Natural killer cell treated with Interleukin-12 subunit alpha and Interleukin-12 subunit beta and Interleukin-15 and Interleukin-18, amount 100 ng/mL, for 72 hours (primary cell): Measurements from ENCODE around the gene NFATC2. TPM values are rescaled to one million over a fixed set of nuclear protein-coding genes. Genes with fewer than 3 reads are reported as not detected.
"Not testable (repeated sequence)": the region's sequence is repeated elsewhere in the genome, so short reads cannot be mapped to it uniquely, and the experiment has no call there.

Experiments
- ATAC-seq, 2 donors: fragments of 150-1000 bp; cut with Tn5 transposase in 1 of 2; sonication (Bioruptor Pico), chemical (Tn5 transposase) in 1 of 2; 2 replicates each; pipeline ENCODE4 v1.10.0; 2021
- DNase-seq: peaks from one replicate; pipeline ENCODE4 v3.0.0; 2022; ENCODE audit warnings: low spot score
- H3K27ac Mint-ChIP-seq, 2 donors: 1 replicate in 1 of 2; 2 replicates in 1 of 2; pipeline ENCODE4 v1.8.0; 2022; ENCODE audit warnings: mixed read lengths in 2 of 2, mild to moderate bottlenecking in 1 of 2, moderate library complexity in 1 of 2
- H3K27me3 Mint-ChIP-seq, 2 donors: 1 replicate in 1 of 2; 2 replicates in 1 of 2; pipeline ENCODE4 v1.8.0; 2022; ENCODE audit warnings: mixed read lengths in 2 of 2
- H3K36me3 Mint-ChIP-seq: one replicate; pipeline ENCODE4 v1.8.0; 2022; ENCODE audit warnings: mixed read lengths
- H3K4me1 Mint-ChIP-seq, 2 donors: 1 replicate in 1 of 2; 2 replicates in 1 of 2; pipeline ENCODE4 v1.8.0; 2022; ENCODE audit warnings: low read depth in 2 of 2, mixed read lengths in 2 of 2, mild to moderate bottlenecking in 1 of 2
- H3K4me3 Mint-ChIP-seq: one replicate; pipeline ENCODE4 v1.8.0; 2022; ENCODE audit warnings: mixed read lengths
- H3K9me3 Mint-ChIP-seq: 2 replicates; pipeline ENCODE4 v1.8.0; 2022; ENCODE audit warnings: mixed read lengths
- total RNA-seq, 2 donors: library from RNA; stranded (reverse); gene quantifications; one replicate each; pipeline ENCODE4 v1.2.3, GENCODE V29; 2022

Gene NFATC2
- total RNA-seq, 2 donors from 2014 or later: 83.3 to 97.1 TPM

DNA sequence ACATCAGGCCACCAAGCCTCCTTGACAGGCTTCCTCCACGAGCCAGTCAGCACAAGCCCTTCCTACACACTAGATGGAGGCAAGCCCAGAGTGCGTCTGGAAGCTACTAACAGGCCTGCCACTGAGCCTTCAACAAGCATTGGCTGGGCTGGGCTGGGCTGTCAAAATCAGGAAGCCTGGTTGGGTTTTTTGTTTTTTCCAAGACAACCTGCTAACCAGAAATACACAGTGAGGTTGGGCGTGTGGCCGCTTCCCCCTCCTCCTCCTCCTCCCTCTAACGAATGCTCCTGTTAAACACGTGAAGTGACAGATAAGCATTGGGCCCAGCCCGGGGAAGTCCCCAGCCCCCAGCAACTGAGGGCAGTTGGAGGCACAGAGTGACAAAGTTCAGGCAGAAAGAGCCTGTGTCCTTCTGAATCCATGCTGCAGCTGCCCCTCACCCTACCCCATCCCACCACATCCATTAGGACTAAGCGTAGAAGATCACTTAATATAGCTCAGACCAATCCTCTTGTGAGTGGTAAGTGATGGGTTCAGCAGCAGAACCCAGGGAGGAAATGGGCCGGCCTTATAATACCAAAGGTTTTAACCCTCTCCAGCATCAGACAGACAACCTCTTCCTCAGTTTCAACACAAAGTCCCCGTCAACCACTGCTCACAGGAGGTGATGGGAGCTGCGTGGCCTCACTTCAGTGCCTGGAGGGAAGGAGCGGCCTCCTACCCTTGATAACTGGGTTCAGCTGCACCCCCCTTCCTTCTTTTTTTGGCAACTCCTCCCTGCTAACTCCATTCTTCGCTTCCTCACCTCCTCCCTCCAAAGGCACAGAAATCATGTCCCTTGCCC, 1.1 kb downstream of the NFATC2 start:
- H3K4me1 Mint-ChIP-seq: peaks cover 60 to 71% of the 10 kb centered on the region in 2 donors
- H3K27ac Mint-ChIP-seq: peak overlapping the region; percentile 92 to 95
- peaks cover 5% of the 10 kb centered on the region for H3K9me3 Mint-ChIP-seq
- H3K4me3 Mint-ChIP-seq: peak overlapping the region; percentile 98
- peaks cover 10% of the 10 kb centered on the region for H3K36me3 Mint-ChIP-seq
- DNase-seq (peak; percentile 88), ATAC-seq (peak; percentile 83 to 84)
- H3K27me3 Mint-ChIP-seq: peaks cover 0 to 8% of the 10 kb centered on the region in 2 donors

DNA sequence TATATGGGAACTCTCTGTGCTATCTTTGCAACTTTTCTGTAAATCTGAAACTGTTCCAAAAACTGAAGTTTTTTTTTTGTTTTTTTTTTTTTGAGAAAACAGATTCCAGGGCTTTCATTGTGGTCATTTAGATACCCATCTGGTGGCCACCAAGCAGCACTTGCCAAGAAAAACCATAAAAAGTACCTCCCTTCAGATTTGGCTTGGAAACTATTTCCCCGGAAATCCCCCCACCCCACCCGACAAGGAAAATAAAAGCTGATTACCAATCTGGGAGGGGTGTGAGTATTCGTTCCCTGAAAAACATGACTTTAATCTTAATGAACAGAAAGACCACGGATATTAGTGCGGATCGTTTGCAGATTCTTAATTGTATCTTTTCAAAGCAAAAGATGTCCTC, 1.9 kb downstream of the NFATC2 start:
- Mint-ChIP-seq H3K4me1 (peaks cover 67 to 75% of the 10 kb centered on the region in 2 donors), H3K27ac (peak overlapping the region; percentile 92 to 95), H3K27me3 (peaks cover 0 to 6% of the 10 kb centered on the region in 2 donors), H3K36me3 (peaks cover 10% of the 10 kb centered on the region), H3K4me3 (peak overlapping the region; percentile 98), H3K9me3 (peaks cover 4% of the 10 kb centered on the region)
- ATAC-seq (no peak), DNase-seq (no peak)

DNA sequence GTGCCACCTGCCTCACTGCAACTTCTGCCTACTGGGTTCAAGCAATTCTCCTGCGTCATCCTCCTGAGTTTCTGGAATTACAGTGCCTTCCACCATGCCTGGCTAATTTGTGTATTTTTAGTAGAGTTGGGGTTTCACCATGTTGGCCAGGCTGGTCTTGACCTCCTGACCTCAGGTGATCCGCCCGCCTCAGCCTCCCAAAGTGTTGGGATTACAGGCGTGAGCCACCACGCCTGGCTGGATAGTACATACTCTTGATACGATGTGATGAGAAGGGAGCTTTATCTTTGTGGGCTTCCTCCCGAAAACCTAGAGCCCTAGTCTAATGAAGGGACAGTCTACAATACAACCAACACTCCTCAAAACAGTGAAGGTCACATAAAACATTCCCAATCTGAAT, 2.4 kb downstream of the NFATC2 start:
- Mint-ChIP-seq H3K4me1 (peaks cover 69 to 75% of the 10 kb centered on the region in 2 donors), H3K27ac (peak overlapping the region; percentile 92 to 95), H3K4me3 (peak overlapping the region; percentile 98)

DNA sequence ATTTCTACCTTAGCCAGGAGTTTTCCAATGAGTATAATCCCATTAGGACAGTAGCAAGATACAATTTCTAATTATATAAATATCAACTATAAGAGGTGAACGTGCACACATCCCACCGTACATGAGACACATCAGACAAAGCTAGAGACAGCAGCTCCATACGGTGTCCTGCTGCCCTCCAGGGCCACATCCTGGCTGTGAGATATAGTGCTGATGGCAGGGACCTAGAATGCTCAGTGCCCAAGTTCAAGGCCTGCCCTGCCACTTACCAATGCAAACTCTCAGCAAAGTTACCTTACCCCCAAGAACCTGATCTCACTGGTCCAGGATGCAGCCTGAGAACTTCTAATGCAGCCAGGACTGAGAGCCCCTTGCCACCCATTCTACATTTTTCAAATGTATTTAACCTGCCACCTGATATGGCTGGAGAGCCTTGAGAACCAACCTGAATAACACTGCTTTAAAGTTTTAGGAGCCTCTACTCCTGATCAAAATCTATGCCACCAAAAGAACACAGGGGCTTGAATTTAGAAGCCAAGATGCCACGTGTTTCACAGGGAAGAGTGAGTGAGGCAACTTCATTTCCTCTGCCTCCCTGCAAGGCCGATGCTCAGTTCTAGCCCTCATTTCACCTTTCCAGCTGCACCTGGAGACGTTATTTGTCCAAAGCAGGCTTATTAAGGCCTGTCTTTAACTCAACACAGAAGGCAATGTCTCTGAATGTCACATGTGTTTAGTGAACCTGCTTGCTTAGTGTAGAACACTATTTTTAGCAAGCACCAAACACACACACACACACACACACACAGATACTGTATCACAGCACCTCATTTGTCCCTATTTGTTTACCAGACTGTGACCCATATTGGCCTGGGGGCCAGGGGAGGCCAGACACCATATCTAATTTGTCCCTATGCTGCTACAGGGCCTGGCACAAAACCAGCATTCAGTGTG, 6.1 kb downstream of the NFATC2 start:
- ATAC-seq: no peak
- no peak for DNase-seq
- Mint-ChIP-seq H3K4me1 (peaks cover 82 to 94% of the 10 kb centered on the region in 2 donors), H3K36me3 (peaks cover 10% of the 10 kb centered on the region), H3K4me3 (peak overlapping the region; percentile 79), H3K9me3 (no peaks in the 10 kb centered on the region), H3K27me3 (no peaks in the 10 kb centered on the region), H3K27ac (peak overlapping the region; percentile 92 to 95)

More for the DNA sequence above, 2.4 kb downstream of the NFATC2 start:
- not testable (repeated sequence) for H3K9me3 Mint-ChIP-seq, H3K27me3 Mint-ChIP-seq, DNase-seq, ATAC-seq
- H3K36me3 Mint-ChIP-seq: peaks cover 10% of the 10 kb centered on the region

DNA sequence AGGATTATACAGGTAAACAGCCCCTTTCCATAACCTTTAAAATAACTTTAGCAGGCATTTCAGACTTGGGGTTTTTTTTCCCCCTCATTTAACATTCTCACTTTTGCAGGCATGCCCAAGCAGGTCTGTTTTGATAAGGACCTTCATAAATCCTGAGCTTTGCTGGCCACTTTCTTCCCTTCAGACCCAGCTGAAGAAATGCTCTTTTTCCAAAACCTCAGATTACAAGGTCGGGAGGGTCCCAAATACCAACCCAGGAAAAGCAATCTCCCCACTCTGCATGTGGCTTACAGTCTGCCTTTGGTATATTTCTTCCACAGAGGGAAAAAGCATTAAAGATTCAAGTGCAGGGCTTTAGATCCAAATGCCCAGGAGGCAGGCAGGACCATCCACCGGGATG, 6.8 kb downstream of the NFATC2 start:
- no peak for DNase-seq
- Mint-ChIP-seq H3K9me3 (no peaks in the 10 kb centered on the region), H3K27ac (peak overlapping the region; percentile 92 to 95), H3K4me1 (peaks cover 82 to 94% of the 10 kb centered on the region in 2 donors), H3K36me3 (peaks cover 10% of the 10 kb centered on the region), H3K4me3 (peak overlapping the region; percentile 79), H3K27me3 (no peaks in the 10 kb centered on the region)
- no peak for ATAC-seq

DNA sequence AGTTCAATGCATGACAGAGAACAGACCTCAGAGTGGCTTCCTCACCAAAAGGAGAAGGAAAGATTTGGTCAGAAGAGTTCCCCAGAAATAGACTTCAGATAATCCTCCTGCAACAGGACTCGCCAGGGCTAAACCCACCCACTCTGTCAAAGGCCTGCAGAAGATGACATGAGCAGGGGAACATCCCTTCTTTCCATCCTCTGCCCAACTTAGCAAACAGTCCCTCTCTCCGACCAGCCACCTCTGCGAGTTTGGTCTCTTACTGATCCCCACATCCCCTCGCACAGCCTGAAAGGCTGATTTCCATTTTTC, 7.5 kb downstream of the NFATC2 start:
- DNase-seq (no peak), ATAC-seq (no peak)
- H3K36me3 Mint-ChIP-seq: peaks cover 10% of the 10 kb centered on the region
- H3K27ac Mint-ChIP-seq: peak overlapping the region; percentile 92 to 95
- H3K27me3 Mint-ChIP-seq: no peaks in the 10 kb centered on the region
- peak overlapping the region; percentile 79 for H3K4me3 Mint-ChIP-seq
- peaks cover 85 to 96% of the 10 kb centered on the region in 2 donors for H3K4me1 Mint-ChIP-seq
- H3K9me3 Mint-ChIP-seq: no peaks in the 10 kb centered on the region

DNA sequence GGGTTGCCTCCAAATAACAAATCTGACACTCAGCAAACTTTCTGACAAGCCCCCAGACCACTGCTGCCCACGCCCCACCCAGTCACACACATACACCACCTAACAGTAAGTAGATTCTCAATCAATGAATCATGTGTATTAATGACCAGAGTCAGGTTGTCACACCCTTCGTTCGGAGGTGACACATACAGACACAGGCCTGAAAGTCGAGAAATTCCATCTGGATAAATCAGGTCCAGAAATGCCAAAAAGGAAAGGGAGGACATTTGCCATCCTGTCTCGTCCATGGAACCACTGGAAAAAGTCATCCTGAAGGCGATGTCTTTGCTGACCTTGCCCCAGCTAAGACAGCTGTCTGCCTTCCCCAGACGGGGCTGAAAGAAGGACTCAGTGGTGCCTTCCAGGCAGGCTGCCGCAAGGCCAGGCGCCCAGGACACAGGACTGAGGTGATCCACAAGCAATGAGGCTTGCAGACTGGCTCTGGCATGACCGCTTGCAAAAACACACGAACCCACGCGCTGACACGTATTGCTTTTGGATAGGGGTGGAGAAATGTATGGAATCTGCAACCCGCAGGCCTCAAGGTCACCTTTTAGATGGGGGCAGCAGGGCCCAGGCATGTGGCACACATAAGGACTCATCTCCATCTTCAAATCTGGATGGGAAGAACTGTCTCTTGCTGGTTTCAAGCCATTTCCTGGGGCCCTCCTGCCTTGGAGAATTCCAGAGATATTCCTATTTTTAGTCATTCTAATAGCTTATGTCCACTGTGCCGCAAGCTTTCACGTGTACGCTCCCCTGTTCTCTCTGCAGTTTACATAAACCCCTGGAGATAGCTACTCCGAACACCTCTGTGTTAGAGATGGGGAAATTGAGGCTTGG, 9.0 kb downstream of the NFATC2 start:
- Mint-ChIP-seq H3K36me3 (peaks cover 3% of the 10 kb centered on the region), H3K27ac (peak overlapping the region; percentile 92 to 97), H3K4me3 (peak overlapping the region; percentile 77), H3K9me3 (no peaks in the 10 kb centered on the region), H3K27me3 (no peaks in the 10 kb centered on the region), H3K4me1 (peaks cover 81 to 96% of the 10 kb centered on the region in 2 donors)
- no peak for DNase-seq
- no peak for ATAC-seq

DNA sequence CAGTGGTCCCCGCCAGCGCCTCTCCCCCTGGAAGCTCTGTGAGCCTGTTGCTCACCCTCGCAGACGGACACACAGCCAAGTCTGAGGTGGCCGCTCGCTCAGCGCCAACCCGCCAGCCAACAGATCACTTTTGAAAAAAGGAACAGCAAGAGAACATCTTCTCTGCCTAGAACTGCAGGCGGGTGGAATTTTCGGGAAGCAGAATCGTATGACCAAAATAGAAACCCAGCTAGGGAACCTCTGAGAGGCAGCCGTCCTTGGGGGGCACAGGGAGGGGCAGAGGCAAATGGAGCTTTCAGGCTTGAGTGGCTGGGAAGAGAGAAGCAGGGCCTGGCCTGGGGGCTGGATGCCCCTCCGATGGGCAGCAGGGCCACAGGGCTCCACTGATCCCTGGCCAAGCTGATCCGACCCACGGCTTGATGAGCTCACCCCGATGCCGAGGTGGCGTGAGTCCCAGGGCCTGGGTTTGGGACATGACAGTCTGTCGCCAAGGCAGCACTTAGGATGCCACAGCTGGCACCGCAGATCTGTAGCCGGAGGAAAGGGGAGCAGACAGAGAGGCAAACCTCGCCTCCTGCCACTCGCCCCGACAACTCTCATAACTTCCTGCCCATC, 9.8 kb downstream of the NFATC2 start:
- DNase-seq (no peak), ATAC-seq (no peak)
- no peaks in the 10 kb centered on the region for H3K9me3 Mint-ChIP-seq
- peaks cover 79 to 96% of the 10 kb centered on the region in 2 donors for H3K4me1 Mint-ChIP-seq
- H3K4me3 Mint-ChIP-seq: peak overlapping the region; percentile 77
- H3K27me3 Mint-ChIP-seq: no peaks in the 10 kb centered on the region
- no peaks in the 10 kb centered on the region for H3K36me3 Mint-ChIP-seq
- peak overlapping the region; percentile 92 to 97 for H3K27ac Mint-ChIP-seq

DNA sequence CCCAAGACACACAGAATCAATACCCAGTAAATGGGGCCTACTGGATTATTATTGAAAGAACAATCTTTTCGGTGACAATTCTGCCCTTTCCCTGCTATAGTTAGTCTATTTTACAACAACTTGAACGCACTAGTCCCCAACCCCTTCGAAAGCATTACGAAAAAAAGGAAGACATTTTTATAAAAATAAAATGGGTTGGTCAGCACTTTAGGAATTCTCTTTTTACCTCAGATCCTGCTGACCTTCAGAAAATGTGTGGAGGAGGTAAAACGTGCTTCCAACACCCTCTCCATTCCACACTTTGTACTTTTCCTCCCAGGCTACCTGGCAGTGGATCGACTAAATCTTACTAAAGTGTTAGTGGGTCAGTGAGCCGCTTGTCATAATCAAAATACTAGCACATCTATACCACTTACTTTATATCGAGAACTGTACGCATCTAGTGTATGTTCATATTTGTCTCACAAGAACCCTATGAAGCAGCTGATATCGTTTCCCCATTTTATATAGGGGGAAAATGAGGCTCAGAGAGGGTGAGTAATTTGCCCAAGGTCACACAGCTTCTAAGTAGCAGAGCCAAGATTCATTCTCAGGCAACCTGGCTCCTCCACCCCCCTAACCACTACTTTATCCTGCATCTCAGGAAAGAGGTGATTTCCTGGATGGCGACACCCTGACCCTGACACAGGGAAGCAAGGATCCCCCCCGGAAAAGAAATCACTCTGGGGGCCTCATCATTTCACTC, 10.6 kb downstream of the NFATC2 start:
- Mint-ChIP-seq H3K4me1 (peaks cover 80 to 96% of the 10 kb centered on the region in 2 donors), H3K27ac (peak overlapping the region; percentile 92 to 97), H3K27me3 (no peaks in the 10 kb centered on the region), H3K4me3 (peak overlapping the region; percentile 81), H3K9me3 (no peaks in the 10 kb centered on the region), H3K36me3 (no peaks in the 10 kb centered on the region)
- DNase-seq (no peak), ATAC-seq (no peak)

DNA sequence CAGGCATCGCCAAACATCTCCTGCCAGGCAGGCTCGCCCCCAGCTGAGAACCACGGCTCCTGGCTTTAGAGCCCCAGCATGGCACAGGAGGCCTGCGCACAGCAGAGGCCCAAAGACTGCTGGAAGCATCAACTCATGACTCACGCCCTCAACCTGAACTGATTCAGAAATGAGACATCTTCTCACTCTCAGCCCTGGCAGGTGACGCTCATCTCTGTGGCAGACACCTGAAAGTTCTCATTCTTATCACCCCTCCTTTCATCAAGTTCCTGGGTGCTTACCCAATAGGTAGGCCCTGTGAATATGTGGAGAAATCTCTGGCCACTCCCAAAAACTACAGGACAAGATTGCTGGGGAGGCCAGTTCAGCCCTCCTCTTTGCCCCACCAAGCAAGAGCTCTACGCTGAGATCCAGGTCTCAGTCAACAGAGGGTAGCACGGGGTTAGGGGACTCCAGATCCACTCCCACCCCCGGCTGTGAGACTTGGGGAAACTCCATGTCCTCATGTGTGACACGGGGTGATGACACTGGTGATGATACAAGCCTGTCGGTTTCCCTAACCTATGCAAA, 11.3 kb downstream of the NFATC2 start:
- peak overlapping the region; percentile 92 to 97 for H3K27ac Mint-ChIP-seq
- no peaks in the 10 kb centered on the region for H3K36me3 Mint-ChIP-seq
- H3K9me3 Mint-ChIP-seq: no peaks in the 10 kb centered on the region
- H3K4me3 Mint-ChIP-seq: peak overlapping the region; percentile 81
- DNase-seq (peak; percentile 83), ATAC-seq (peak; percentile 84 to 88)
- H3K4me1 Mint-ChIP-seq: peaks cover 80 to 96% of the 10 kb centered on the region in 2 donors
- no peaks in the 10 kb centered on the region for H3K27me3 Mint-ChIP-seq

DNA sequence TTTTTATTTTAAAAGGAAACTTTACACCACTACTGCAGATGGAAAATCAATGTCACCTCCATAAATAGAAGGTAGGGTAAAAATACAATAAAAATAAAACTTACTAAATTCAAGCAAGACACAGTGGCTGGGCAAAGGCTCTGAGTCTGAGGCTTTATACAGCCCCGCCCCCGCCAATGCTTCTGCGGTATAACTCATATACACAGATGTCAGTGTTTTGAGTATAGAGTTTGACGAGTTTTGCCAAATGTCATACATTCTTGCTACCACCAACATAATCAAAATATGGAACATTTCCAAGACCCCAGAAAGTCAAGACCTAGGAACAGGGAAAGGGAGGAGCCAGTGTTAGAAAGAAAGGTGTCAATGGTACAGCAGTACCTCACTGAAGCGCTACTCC, 12.8 kb downstream of the NFATC2 start:
- DNase-seq: no peak
- no peaks in the 10 kb centered on the region for H3K27me3 Mint-ChIP-seq
- H3K9me3 Mint-ChIP-seq: no peaks in the 10 kb centered on the region
- H3K4me1 Mint-ChIP-seq: peaks cover 78 to 94% of the 10 kb centered on the region in 2 donors
- H3K36me3 Mint-ChIP-seq: no peaks in the 10 kb centered on the region
- peak overlapping the region; percentile 81 for H3K4me3 Mint-ChIP-seq
- ATAC-seq: peak in 1 of 2 donors; percentile 36
- H3K27ac Mint-ChIP-seq: peak overlapping the region; percentile 92 to 97

DNA sequence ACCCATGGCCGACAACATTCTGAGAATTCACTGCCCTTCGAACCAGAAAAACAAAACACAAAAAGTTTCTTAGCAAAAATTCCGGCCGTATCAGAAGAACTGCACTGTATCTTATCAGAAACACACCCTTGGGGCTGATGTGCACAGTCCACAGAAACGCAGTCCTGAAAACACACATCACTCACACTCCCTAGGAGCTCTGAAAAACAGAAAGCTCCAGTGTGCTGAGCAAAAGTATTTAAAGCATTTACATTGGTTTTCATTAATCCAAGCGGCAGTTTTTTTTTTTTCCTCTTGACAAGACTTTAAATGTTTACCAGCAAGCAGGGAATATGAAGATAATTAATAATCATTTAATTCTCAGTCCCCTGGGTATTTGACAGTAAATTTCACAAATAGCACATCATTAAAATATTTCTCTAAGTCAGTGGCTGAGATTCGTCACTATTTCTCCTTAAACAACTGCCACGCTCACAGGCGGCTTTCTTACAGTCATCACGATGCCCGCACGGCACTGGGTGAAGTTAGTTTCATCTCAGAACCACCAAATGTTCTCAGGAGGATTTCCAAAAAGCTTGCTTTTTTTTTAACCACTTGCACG, 13.3 kb downstream of the NFATC2 start:
- Mint-ChIP-seq H3K9me3 (no peaks in the 10 kb centered on the region), H3K27me3 (no peaks in the 10 kb centered on the region), H3K36me3 (no peaks in the 10 kb centered on the region), H3K27ac (peak overlapping the region; percentile 92 to 97), H3K4me1 (peaks cover 80 to 95% of the 10 kb centered on the region in 2 donors), H3K4me3 (peak overlapping the region; percentile 81)
- ATAC-seq (no peak), DNase-seq (no peak)
